H7 (cell line): ENCODE measurements around the gene DDX47. TPM values are rescaled to one million over a fixed set of nuclear protein-coding genes. Genes with fewer than 3 reads are reported as not detected.
"Not testable (repeated sequence)": the region's sequence is repeated elsewhere in the genome, so short reads cannot be mapped to it uniquely, and the experiment has no call there.

Experiments
- DNase-seq: peaks from one replicate; pipeline ENCODE4 v3.0.0; 2012
- H3K27me3 ChIP-seq: 2 replicates; pipeline ENCODE4 v1.6.0; 2011; ENCODE audit warnings: mild to moderate bottlenecking, low read length; ENCODE audit not compliant: control insufficient read depth, insufficient read depth
- H3K36me3 ChIP-seq: replicated peaks from 2 replicates; pipeline ENCODE4 v1.5.1; 2011; ENCODE audit warnings: low read length; ENCODE audit not compliant: control insufficient read depth, insufficient read depth
- H3K4me3 ChIP-seq: 2 replicates; pipeline ENCODE4 v1.5.1; 2011; ENCODE audit warnings: low read depth, mild to moderate bottlenecking, control low read depth, low read length, moderate library complexity; ENCODE audit not compliant: insufficient read depth
- total RNA-seq: library from RNA; depleted of rRNA; stranded (reverse); fragments of >200 nt; shearing (Covaris generic); gene quantifications from 2 replicates; pipeline ENCODE4 v1.2.3, GENCODE V29; 2014

DDX47 gene
- total RNA-seq, 1 experiment from 2014 or later, result 69.7 TPM

- DNase-seq, result no peak
- Histone ChIP-seq H3K4me3 (no peak overlapping the region), H3K36me3 (peaks cover 33% of the 10 kb centered on the region), H3K27me3 (no peaks in the 10 kb centered on the region)
Observed at GRCh38 chr12:12822886-12823285, 9.7 kb downstream of the DDX47 start.

GRCh38 chr12:12823300-12823699, 10.2 kb downstream of the DDX47 start:
- H3K4me3 ChIP-seq, result no peak overlapping the region
- no peaks in the 10 kb centered on the region for H3K27me3 ChIP-seq
- peaks cover 34% of the 10 kb centered on the region for H3K36me3 ChIP-seq
- DNase-seq, result no peak

GRCh38 chr12:12823811-12824210, 10.7 kb downstream of the DDX47 start:
- Histone ChIP-seq H3K36me3 (peaks cover 37% of the 10 kb centered on the region), H3K4me3 (no peak overlapping the region), H3K27me3 (no peaks in the 10 kb centered on the region)
- no peak for DNase-seq

- no peak for DNase-seq
- H3K27me3 ChIP-seq, result no peaks in the 10 kb centered on the region
- peaks cover 7% of the 10 kb centered on the region for H3K36me3 ChIP-seq
- no peak overlapping the region for H3K4me3 ChIP-seq
Observed at GRCh38 chr12:12835378-12836146, 22.4 kb downstream of the DDX47 start.

- H3K27me3 ChIP-seq, result no peaks in the 10 kb centered on the region
- H3K36me3 ChIP-seq, result peaks cover 7% of the 10 kb centered on the region
- no peak for DNase-seq
- H3K4me3 ChIP-seq, result no peak overlapping the region
Observed at GRCh38 chr12:12836571-12836970, 23.4 kb downstream of the DDX47 start.

GRCh38 chr12:12837025-12837812, 24.1 kb downstream of the DDX47 start:
- no peak overlapping the region for H3K4me3 ChIP-seq
- H3K36me3 ChIP-seq, result peaks cover 7% of the 10 kb centered on the region
- DNase-seq, result peak; percentile 78
- H3K27me3 ChIP-seq, result no peaks in the 10 kb centered on the region

GRCh38 chr12:12837813-12838153, 24.6 kb downstream of the DDX47 start:
- Histone ChIP-seq H3K4me3 (no peak overlapping the region), H3K36me3 (peaks cover 4% of the 10 kb centered on the region), H3K27me3 (no peaks in the 10 kb centered on the region)
- no peak for DNase-seq

- Histone ChIP-seq H3K4me3 (no peak overlapping the region), H3K36me3 (peaks cover 2% of the 10 kb centered on the region)
- DNase-seq, result no peak
Observed at GRCh38 chr12:12839003-12839395, 25.9 kb downstream of the DDX47 start.

GRCh38 chr12:12839439-12839838, 26.3 kb downstream of the DDX47 start:
- not testable (repeated sequence) for H3K36me3 ChIP-seq, H3K4me3 ChIP-seq, DNase-seq, H3K27me3 ChIP-seq

More at GRCh38 chr12:12839003-12839395, 25.9 kb downstream of the DDX47 start:
- H3K27me3 ChIP-seq, result no peaks in the 10 kb centered on the region

GRCh38 chr12:12839873-12840579, 26.9 kb downstream of the DDX47 start:
- Histone ChIP-seq H3K27me3 (no peaks in the 10 kb centered on the region), H3K36me3 (peaks cover 2% of the 10 kb centered on the region), H3K4me3 (no peak overlapping the region)
- no peak for DNase-seq

GRCh38 chr12:12840580-12840899, 27.4 kb downstream of the DDX47 start:
- peaks cover under 1% of the 10 kb centered on the region for H3K36me3 ChIP-seq
- no peaks in the 10 kb centered on the region for H3K27me3 ChIP-seq
- no peak for DNase-seq
- H3K4me3 ChIP-seq, result no peak overlapping the region

- not testable (repeated sequence) for H3K4me3 ChIP-seq, H3K27me3 ChIP-seq, H3K36me3 ChIP-seq, DNase-seq
Observed at GRCh38 chr12:12841428-12841827, 28.3 kb downstream of the DDX47 start.

GRCh38 chr12:12845794-12846243, 32.7 kb downstream of the DDX47 start:
- no peak for DNase-seq
- no peaks in the 10 kb centered on the region for H3K36me3 ChIP-seq
- H3K27me3 ChIP-seq, result no peaks in the 10 kb centered on the region
- H3K4me3 ChIP-seq, result no peak overlapping the region

- not testable (repeated sequence) for H3K27me3 ChIP-seq, H3K36me3 ChIP-seq, DNase-seq, H3K4me3 ChIP-seq
Observed at GRCh38 chr12:12846780-12847179, 33.6 kb downstream of the DDX47 start.

- Histone ChIP-seq H3K4me3 (no peak overlapping the region), H3K36me3 (no peaks in the 10 kb centered on the region), H3K27me3 (no peaks in the 10 kb centered on the region)
- no peak for DNase-seq
Observed at GRCh38 chr12:12853435-12853834, 40.3 kb downstream of the DDX47 start.
